Measurements from ENCODE around the gene TMEM80. TPM values are rescaled to one million over a fixed set of nuclear protein-coding genes. Genes with fewer than 3 reads are reported as not detected.

The TMEM80 gene
- total and polyA plus RNA-seq, 9 of the 15 experiments (the other 6 are each of a cell fraction or from before 2014, with no cell fraction given): 5.1 to 30.1 (median 12.4) TPM

- ATAC-seq: no peak
- BruUV-seq (replicated peaks): no TSS peak
- TF ChIP-seq RFX5 (IDR thresholded peaks at IDR 0.05; ENCODE audit: low read depth, low read length) (no peak), NONO (IDR thresholded peaks at IDR 0.05; ENCODE audit: low read depth in 2 of 2, low read length in 1 of 2) (no peak), ZBTB5 (IDR thresholded peaks at IDR 0.05) (no peak), NFXL1 (CRISPR knock-in tag; IDR thresholded peaks at IDR 0.05) (no peak), ZC3H11A (IDR thresholded peaks at IDR 0.05; ENCODE audit: low read depth, low read length) (no peak), XRCC3 (IDR thresholded peaks at IDR 0.05) (no peak), RNF219 (CRISPR knock-in tag; IDR thresholded peaks at IDR 0.05) (no peak), PHTF2 (CRISPR knock-in tag; IDR thresholded peaks at IDR 0.05) (no peak), PRPF4 (IDR thresholded peaks at IDR 0.05; ENCODE audit: insufficient read depth, low read depth, low read length, poor library complexity, severe bottlenecking) (no peak), ZNF507 (tag; conservative IDR thresholded peaks at IDR 0.05) (no peak), COPS2 (conservative IDR thresholded peaks at IDR 0.05) (no peak), KLF1 (tag; IDR thresholded peaks at IDR 0.05) (no peak), MCM2 (IDR thresholded peaks at IDR 0.05; ENCODE audit: low read depth) (no peak), SMAD4 (CRISPR knock-in tag; conservative IDR thresholded peaks at IDR 0.05) (no peak)
- TF ChIP-seq, protein P1, sequence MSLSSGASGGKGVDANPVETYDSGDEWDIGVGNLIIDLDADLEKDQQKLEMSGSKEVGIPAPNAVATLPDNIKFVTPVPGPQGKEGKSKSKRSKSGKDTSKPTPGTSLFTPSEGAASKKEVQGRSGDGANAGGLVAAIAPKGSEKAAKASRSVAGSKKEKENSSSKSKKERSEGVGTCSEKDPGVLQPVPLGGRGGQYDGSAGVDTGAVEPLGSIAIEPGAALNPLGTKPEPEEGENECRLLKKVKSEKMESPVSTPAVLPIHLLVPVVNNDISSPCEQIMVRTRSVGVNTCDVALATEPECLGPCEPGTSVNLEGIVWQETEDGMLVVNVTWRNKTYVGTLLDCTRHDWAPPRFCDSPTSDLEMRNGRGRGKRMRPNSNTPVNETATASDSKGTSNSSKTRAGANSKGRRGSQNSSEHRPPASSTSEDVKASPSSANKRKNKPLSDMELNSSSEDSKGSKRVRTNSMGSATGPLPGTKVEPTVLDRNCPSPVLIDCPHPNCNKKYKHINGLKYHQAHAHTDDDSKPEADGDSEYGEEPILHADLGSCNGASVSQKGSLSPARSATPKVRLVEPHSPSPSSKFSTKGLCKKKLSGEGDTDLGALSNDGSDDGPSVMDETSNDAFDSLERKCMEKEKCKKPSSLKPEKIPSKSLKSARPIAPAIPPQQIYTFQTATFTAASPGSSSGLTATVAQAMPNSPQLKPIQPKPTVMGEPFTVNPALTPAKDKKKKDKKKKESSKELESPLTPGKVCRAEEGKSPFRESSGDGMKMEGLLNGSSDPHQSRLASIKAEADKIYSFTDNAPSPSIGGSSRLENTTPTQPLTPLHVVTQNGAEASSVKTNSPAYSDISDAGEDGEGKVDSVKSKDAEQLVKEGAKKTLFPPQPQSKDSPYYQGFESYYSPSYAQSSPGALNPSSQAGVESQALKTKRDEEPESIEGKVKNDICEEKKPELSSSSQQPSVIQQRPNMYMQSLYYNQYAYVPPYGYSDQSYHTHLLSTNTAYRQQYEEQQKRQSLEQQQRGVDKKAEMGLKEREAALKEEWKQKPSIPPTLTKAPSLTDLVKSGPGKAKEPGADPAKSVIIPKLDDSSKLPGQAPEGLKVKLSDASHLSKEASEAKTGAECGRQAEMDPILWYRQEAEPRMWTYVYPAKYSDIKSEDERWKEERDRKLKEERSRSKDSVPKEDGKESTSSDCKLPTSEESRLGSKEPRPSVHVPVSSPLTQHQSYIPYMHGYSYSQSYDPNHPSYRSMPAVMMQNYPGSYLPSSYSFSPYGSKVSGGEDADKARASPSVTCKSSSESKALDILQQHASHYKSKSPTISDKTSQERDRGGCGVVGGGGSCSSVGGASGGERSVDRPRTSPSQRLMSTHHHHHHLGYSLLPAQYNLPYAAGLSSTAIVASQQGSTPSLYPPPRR (CRISPR knock-in tag; IDR thresholded peaks at IDR 0.05; ENCODE audit: borderline replicate concordance): no peak
Measured at GRCh38 chr11:699116-699508, 3.5 kb downstream of the TMEM80 start.

More at GRCh38 chr11:699116-699508, 3.5 kb downstream of the TMEM80 start:
- DNase-seq (ENCODE audit: extremely low read depth in 1 of 4, low spot score in 3 of 4): no peak
- CTCF ChIA-PET (ENCODE audit: low intra/inter-chr PET ratio): interaction anchor here (0.5 to 0.8 kb wide), 3 partner anchors 25 to 226 kb away, joined by 3 to 4 read pairs (median 4); no protein-coding TSS in a partner anchor
- FAIRE-seq: no peak
- Histone ChIP-seq H3K4me2 (ENCODE audit: insufficient read depth, low read length) (no peak overlapping the region), H3K9me3 (replicated peaks; ENCODE audit: control insufficient read depth, insufficient read depth, low read depth, low read length) (no peaks in the 10 kb centered on the region), H3K9ac (ENCODE audit: insufficient read depth in 1 of 2, low read depth in 2 of 2, low read length in 2 of 2) (peak overlapping the region in 1 of 2 experiments; percentile 19; a peak in 1 of 4 replicates), H3K36me3 (ENCODE audit: control insufficient read depth, insufficient read depth, low read length) (peaks cover 9% of the 10 kb centered on the region; the same call in 2 of the 3 replicates), H3K27ac (ENCODE audit: extremely low read depth, low read depth, low read length) (no peak overlapping the region), H3K4me3 (no peak overlapping the region), H3K9me1 (ENCODE audit: control insufficient read depth, insufficient read depth, low read length) (no peaks in the 10 kb centered on the region), H3K4me1 (replicated peaks in 1 of 2; ENCODE audit: control insufficient read depth in 2 of 2, insufficient read depth in 2 of 2, low read length in 2 of 2) (peaks cover 14 to 49% of the 10 kb centered on the region in 2 experiments; a peak in 4 of 5 replicates), H3K79me2 (ENCODE audit: control insufficient read depth, insufficient read depth, low read length) (peaks cover 31% of the 10 kb centered on the region), H3K27me3 (ENCODE audit: control insufficient read depth in 2 of 2, insufficient read depth in 2 of 2, low read length in 2 of 2) (no peaks in the 10 kb centered on the region), H2AFZ (ENCODE audit: low read depth, low read length) (no peak overlapping the region), H4K20me1 (replicated peaks; ENCODE audit: control insufficient read depth, insufficient read depth, low read length) (no peaks in the 10 kb centered on the region)
- in situ Hi-C loops (cut with MboI): no loop called here
- intact Hi-C loops (cut with micrococcal nuclease): loop anchor here (10.0 kb wide), 1 partner anchor 144 kb away; no protein-coding TSS in a partner anchor
- WGBS (ENCODE audit: insufficient coverage, low coverage, missing lambda C conversion rate): 100% methylated on average over 7 of the region's 7 CpGs
- POLR2A ChIA-PET: interaction anchor here (0.6 to 1.2 kb wide), 2 partner anchors 15 to 65 kb away, joined by 3 to 4 read pairs; no protein-coding TSS in a partner anchor
